K562 treated with DMSO at 1 percent for 48 hours (cell line): ENCODE measurements around the gene TRIM60. TPM values are rescaled to one million over a fixed set of nuclear protein-coding genes. Genes with fewer than 3 reads are reported as not detected.

ENCODE experiments used
- total RNA-seq: library from RNA; unstranded; fragments of 300-600 nt; gene quantifications from 2 replicates; pipeline ENCODE4 v1.2.3, GENCODE V29; 2022; ENCODE audit warnings: low replicate concordance; ENCODE audit errors: extremely low read depth

Gene TRIM60
- not detected in 2 replicates for total RNA-seq

DNA sequence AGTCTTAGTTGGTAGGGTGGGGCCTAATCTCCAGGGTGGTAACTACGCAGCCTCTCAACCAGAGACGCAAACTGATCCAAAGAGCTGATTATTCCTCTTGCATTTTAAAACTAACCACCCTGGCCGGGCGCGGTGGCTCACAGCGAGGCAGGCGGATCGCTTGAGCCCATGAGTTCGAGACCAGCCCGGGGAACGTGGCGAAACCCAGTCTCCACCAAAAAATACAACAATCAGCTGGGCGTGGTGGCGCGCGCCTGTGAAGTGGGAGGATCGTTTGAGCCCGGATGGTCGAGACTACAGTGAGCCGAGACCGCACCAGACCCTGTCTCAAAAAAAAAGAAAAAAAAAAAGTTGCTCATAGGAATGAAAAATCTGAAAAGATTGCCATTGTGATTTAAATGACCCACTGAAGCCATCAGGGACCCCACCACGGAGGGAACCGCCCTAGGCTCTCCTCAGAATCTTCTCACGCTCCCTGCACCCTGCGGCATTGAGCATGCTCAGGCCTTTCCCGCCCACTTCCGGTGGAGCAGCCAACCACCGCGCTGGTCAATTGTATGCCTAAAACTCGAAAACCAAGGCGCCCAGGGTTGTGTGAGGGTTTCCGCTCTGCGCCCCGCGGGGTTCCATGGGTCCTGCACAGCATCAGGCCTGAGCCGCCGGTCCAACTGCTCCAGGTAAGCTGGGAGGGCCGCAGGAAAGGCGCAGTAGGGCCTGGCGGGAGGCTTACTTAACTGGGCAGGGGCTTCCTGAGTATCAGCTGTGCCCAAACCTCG is at the start of gene TRIM60:
Gene TRIM60, plus strand, starts transcription at position 564 of the 776 bp plus-strand sequence. CDS start 8,074 bp downstream, outside the sequence.

GRCh38 chr4:165053645-165054044 is 21.8 kb downstream of the TRIM60 start, which contains the start of gene TRIM75:
Gene TRIM75 (plus strand): TSS chr4:165053866. CDS start chr4:165059148, 5,282 bp downstream.

Other genes starting within 250 kb of the TRIM60 start
- gene APELA, start 154.8 kb upstream of the TRIM60 start, total RNA-seq = not detected in 2 replicates
- not detected in 2 replicates for gene TRIM61, start 54.3 kb upstream of the TRIM60 start, total RNA-seq
- not detected in 2 replicates for gene TRIM75, start 21.9 kb downstream of the TRIM60 start, total RNA-seq
- gene TMEM192, start 80.9 kb downstream of the TRIM60 start, total RNA-seq = not detected in 2 replicates
- not detected in 2 replicates for gene KLHL2, start 175.6 kb downstream of the TRIM60 start, total RNA-seq